Measurements from ENCODE around the gene NOD2.

Gene NOD2

GRCh38 chr16:50692999-50693781 lies at the start of gene NOD2:
Gene NOD2, plus strand, starts transcription at chr16:50693606. Its CDS starts 5,890 bp downstream, at chr16:50699496.
- DNase-seq: peak; percentile 89

DNA sequence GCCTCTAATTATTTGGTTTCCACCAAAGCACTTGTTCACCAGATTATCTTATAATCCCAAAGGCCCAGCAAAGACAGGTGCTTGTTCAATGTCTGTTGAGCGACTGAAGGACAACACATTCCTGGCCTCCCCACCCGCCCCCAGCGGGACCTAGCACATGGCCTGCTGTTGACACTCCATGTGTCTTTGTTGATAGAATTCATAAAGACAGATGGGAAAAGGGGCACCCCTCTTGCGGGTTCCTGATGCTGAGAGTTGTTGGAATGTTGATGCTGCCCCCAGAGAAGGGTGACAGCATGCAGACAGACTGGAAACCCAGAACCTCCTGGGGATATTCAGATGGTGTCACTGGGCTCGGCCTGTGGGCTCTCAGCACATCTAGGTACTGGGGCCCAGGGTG lies 49.2 kb upstream of the NOD2 start:
- no peak for DNase-seq

DNA sequence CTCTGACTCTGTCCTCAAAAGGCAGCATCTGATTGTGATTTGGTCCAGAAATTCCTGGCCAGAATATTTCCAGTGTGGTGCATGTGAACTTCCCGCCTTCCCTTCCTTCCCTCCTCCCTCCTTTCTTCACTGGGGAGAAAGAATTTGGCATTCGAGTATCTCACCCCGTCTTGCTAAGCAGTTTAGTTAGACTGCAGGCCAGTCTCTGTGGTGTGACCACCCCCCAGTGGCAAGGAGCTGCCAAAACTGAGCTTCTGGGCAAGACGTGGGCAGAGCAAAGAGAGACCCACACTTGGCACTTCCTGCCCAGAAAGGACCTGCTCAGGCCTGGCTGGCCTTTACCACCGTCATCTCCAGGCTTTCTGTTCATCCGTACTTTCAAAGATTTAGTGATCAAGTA lies 48.7 kb upstream of the NOD2 start:
- DNase-seq: peak; percentile 77

DNA sequence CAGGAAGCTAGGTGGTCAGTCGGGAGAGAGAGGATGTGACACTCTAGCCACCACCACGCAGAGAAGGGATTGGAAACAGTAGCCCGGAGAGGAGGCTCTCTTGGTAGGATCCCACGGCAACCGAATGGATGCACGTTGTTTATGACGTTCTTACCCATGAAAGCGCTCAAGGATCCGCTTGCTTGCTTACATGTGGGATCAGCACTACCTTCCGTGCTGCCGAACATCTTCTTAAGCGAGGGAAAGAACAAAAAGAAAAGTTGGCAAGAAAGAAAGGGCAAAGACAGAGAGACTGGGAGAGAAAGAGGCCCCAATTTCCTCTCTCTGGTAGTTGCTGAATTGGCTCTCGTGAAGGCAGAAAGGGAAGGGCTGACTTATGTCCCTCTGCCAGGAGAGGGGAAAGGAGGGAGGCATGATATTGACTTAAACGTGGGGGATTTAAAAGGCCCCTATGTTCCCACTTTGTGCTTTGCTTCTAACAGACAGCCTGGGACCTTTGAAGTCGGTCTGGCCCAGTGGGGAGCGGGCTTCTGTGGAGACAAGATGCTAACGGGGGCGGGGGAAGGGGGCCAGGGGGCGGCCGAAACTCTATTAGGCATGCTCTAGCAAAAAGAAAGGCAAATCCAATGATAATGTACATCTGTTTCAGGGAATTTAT lies 47.7 kb upstream of the NOD2 start:
- DNase-seq: no peak

- DNase-seq: no peak
Measured at GRCh38 chr16:50646345-50646744, 47.1 kb upstream of the NOD2 start.

DNA sequence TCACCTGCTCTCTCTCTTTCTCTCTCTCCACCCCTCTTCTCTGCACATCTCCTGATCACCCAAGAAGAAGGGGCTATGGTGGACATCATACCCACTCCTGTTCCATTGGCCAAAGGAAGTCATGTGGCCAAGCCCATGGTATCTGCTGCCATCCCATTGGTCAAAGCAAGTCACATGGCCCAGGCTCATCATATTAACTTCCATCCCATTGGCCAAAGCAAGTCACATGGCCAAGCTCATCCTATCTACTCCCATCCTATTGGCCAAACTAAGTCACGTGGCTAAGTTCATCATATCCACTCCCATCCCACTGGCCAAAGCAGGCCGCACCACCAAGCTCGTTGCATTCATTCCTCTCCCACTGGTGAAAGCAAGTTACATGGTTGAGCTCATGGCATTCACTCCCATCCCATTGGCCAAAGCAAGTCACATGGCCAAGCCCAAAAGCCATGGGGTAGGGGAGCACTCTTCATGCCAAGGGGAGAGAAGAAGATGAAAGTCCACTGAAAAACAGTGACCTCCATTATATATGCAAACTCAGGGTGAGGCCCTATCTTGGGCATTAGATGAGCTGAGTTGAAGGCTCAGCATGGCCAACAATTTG lies 41.5 kb upstream of the NOD2 start:
- no peak for DNase-seq

GRCh38 chr16:50652836-50653425 lies 40.5 kb upstream of the NOD2 start:
- DNase-seq: no peak

DNA sequence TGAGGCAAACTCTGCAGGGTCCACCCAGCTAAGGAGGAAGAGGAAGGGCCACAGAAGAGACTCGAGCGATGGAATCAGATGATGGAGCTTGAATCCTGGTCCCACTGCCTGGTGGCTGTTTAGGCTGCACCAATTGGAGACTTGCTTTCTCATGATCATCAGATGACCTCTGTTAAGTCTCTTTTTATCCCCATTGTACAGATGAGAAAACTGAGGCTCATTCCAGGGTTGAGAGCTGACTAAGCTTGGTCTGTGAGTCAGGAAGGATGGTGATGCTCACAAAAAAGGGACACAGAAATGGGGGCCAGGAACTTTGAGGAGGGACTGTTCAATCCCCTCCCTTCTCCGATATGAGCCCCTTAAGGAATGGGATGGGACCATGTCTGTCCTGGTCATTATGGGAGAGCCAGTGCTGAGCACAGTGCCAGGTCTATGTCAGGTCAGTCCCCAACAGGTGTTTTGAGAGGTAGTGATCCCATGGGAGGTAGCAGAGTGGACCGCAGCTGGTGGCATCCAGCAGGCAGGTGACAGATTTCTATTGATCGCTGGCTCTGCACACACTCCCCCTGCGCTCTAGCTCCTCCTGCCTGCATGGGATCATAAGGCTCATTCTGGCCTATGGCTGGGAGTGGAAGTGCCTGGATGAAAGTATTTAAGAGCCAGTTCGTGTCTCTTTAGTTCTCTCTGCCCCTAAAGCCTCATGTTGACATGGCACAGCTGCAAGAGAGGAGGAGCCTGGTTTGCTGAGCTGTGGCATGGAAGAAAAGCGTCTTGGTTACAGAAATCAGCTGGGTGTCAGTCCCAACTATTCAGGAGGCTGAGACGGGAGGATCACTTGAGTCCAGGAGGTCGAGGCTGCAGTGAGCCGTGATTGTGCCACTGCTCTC lies 39.5 kb upstream of the NOD2 start:
- DNase-seq: no peak

- DNase-seq: no peak
Measured at GRCh38 chr16:50655558-50656055, 37.8 kb upstream of the NOD2 start.

DNA sequence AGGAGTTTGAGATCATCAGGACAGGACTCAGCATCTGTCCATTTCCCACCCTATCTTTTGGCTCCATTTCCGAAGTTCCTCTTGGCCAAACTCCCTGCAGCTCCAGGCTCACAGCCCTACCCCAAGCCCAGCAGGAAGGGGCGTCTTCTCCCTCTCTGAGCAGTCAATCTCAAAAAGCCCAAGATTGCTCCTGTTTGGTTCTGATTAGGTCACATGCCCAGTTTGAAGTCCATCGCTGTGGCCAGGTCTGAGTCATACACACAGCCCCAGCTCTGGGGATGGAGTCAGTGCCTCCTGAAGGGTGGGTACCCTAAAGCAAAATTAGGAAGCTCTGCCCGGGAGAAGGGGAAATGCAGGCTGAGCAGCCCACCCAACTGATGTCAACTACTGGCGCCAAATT lies 36.2 kb upstream of the NOD2 start:
- no peak for DNase-seq

GRCh38 chr16:50659806-50660205 lies 33.6 kb upstream of the NOD2 start:
- no peak for DNase-seq

DNA sequence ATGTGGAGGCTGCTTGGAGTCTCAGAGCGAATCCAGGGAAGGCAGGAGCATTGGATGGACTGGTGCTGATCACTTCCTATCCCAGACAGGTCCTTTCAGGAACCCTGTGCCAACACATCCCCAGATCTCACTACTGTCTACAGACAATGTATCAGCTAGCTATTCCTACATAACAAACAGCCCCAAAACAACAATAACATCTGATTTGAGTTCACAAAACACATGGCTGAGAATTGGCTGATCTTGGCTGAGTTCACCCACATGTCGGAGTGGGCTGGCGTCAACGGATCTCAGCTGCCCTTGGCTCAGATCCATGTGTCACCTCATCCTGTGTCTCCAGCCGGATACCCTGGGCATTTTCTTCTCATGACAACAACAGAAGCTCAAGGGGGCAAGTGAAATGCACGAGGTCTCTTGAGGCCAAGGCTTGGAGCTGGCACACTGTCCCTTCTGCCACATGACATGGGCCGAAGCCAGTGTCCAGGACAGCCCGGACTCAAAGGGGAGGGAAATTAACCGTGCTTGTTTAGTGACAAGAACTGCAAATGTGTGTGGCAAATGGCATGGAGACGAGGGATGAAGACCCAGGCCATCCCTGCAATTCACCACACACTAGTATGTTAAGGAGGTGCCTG lies 31.0 kb upstream of the NOD2 start:
- no peak for DNase-seq

GRCh38 chr16:50664270-50664669 lies 29.1 kb upstream of the NOD2 start:
- DNase-seq: no peak

DNA sequence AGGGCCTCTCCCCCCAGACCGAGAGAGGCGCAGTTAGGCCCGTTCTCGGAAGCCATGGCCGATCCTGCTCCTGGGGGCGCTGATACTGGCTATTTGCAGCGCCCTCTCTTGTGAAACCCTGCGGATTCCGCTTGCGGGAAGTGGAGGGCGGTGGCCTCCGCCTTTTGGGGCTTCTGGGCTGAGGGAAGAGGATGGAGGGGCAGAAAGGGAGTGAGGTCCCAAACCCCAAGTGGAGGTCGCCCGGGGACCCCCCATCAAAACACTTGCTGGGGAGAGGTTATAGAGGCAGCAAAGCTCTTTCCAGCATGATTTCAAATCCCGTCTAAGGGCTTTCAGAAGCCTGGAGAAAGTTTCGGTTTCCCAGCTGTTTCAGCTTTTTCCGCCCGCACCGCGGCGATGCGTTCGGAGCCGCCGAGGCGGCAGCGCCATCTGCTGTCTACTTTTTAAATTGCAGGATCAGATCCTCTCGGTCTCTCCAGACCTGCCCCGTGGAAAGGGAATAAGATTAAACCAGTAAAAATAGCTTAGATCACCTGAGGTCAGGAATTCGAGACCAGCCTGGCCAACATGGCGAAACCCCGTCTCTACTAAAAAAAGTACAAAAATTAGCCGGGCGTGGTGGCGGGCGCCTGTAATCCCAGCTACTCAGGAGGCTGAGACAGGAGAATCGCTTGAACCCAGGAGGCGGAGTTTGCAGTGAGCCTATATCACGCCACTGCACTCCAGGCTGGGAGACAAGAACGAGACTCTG lies 28.1 kb upstream of the NOD2 start:
- peak; percentile 83 for DNase-seq

DNA sequence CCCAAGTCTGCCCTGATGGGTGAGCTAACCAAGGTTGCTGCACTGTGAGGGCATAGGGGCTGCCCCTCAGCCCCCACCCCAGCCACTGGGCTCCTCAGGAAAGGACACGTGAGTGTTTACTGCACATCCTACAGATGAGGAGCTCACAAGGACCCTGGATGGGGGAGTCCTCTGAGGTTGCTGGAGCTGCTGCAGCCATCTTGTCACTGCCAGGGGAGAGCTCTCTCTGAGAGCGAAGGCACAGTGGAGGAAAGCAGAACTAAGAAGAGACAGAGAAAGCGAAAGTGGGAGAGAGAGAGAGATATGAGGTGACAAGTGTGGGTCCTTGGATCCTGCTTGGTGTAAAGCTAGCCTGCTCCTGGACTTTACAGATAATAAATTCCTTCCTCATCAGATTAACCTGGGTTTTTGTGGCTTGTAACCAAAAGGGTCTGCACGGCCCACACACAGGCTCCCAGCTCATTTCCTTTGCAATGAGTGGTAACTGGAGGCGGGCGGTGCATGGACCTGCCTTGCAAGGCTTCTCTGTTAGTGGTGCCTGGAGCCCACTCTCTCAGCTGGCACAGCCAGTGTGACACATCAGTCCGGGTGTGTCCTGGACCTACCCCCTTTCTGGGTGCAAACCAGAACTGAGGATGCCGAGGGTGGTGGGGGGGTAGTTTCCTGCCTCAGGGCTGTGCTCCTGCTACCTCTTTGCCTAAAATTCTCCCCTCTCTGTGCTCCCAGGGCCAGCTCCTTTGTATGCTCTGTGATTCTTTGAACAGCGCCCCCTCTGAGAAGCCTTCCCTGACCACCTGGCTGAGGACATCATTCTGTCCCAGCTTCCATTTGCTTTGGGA lies 26.5 kb upstream of the NOD2 start:
- DNase-seq: no peak

- DNase-seq: no peak
Measured at GRCh38 chr16:50667497-50668367, 25.7 kb upstream of the NOD2 start.

GRCh38 chr16:50668368-50669008 lies 24.9 kb upstream of the NOD2 start:
- no peak for DNase-seq

DNA sequence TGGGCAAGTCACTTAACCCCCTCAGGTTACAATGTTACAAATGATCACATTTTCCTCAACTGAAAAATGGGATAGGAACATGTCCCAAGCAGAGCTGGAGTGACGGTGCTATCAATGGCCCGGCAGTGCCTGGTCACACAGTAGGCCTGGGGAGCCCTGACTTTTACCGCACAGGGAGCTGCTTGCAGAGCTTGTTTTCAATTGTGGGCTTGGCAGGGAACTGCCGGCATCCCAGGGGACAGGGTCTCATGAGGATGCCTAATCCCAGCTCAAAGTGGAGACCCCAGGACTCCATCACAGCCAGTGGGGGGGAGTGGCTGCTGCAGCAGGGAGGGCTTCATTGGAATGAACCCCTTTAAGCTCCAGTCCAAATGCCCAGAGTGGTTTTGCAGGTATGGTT lies 23.7 kb upstream of the NOD2 start:
- no peak for DNase-seq

- DNase-seq: no peak
Measured at GRCh38 chr16:50670476-50670875, 22.9 kb upstream of the NOD2 start.

Measured in 8988T (cell line).